Naive B cell (primary cell): ENCODE data around the gene HELLS. TPM values are rescaled to one million over a fixed set of nuclear protein-coding genes. Genes with fewer than 3 reads are reported as not detected.
"Not testable (repeated sequence)": the region's sequence is repeated elsewhere in the genome, so short reads cannot be mapped to it uniquely, and the experiment has no call there.

Source experiments
- ATAC-seq, 2 donors: fragments of 150-1000 bp; cut with Tn5 transposase; 2 replicates each; pipeline ENCODE4 v1.10.0; 2021; ENCODE audit warnings: low read depth in 2 of 2, mild to moderate bottlenecking in 2 of 2, moderate library complexity in 2 of 2
- DNase-seq: peaks from one replicate; pipeline ENCODE4 v3.0.0; 2022
- H3K27ac Mint-ChIP-seq, 6 donors: one replicate each; pipeline ENCODE4 v1.8.0; 2020 to 2022; ENCODE audit warnings: mild to moderate bottlenecking in 6 of 6, mixed read lengths in 6 of 6, moderate library complexity in 5 of 6, inconsistent platforms in 2 of 6
- H3K27me3 Mint-ChIP-seq, 3 donors: one replicate each; pipeline ENCODE4 v1.8.0; 2021 to 2022; ENCODE audit warnings: mixed read lengths in 3 of 3, mild to moderate bottlenecking in 1 of 3
- H3K36me3 Mint-ChIP-seq, 2 donors: one replicate each; pipeline ENCODE4 v1.8.0; 2020 to 2022; ENCODE audit warnings: mixed read lengths in 2 of 2, inconsistent platforms in 1 of 2, mild to moderate bottlenecking in 1 of 2
- H3K4me1 Mint-ChIP-seq, 3 donors: one replicate each; pipeline ENCODE4 v1.8.0; 2020 to 2022; ENCODE audit warnings: mixed read lengths in 3 of 3, inconsistent platforms in 1 of 3, mild to moderate bottlenecking in 1 of 3, moderate library complexity in 1 of 3
- H3K4me3 Mint-ChIP-seq, 8 donors: one replicate each; pipeline ENCODE4 v1.8.0; 2020 to 2022; ENCODE audit warnings: mild to moderate bottlenecking in 8 of 8, mixed read lengths in 8 of 8, moderate library complexity in 8 of 8, inconsistent platforms in 2 of 8
- H3K9me3 Mint-ChIP-seq, 7 donors: one replicate each; pipeline ENCODE4 v1.8.0; 2020 to 2022; ENCODE audit warnings: mixed read lengths in 7 of 7, mild to moderate bottlenecking in 5 of 7, inconsistent platforms in 2 of 7, moderate library complexity in 1 of 7
- polyA plus RNA-seq, 6 donors: library from polyadenylated mRNA; unstranded; fragments of 300-500 nt; fragmentation: Illumina TruSeq; gene quantifications; one replicate each; pipeline ENCODE4 v1.2.3, GENCODE V29; 2021; ENCODE audit warnings: low read depth in 6 of 6

HELLS gene
- polyA plus RNA-seq: 10 to 100 TPM in 1 of 6 donors, 1 to 10 TPM in 4, under 1 TPM in 1; 0.41 to 10.0 (median 6.7) TPM

DNA sequence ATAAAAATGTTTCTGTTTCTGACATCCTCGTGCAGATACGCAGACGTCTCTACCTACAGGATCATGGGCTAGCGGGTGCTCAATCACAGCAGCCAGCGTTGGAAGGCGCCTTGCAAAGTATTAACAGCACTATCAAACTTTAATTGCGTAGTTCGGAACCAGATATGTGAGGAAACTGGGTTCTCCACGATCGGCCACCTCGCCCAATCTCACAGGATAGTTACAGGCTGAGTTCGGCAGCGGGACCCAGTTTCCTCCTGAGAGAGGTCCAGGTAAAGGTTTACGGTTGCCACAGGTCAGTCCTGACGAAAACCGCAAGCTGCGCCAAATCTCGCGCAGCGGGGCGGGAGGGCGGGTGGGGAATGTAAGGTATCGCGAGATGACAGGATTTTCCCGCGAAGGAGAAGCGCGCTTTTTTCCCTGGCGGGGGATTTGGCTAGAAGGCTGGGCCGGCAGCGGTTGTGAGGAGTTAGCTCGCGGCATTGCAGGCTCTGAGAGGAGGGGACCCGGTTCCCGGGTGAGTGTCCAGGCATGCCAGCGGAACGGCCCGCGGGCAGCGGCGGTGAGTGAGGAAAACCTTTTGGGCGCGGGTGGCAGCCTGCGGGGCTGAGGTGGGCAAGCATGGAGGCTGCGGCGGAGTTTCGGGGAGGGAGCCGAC is at the start of gene HELLS:
HELLS (plus strand) TSS at position 398 of the 658 bp plus-strand sequence; CDS start at position 532, 134 bp downstream.
- H3K36me3 Mint-ChIP-seq: peaks cover 0 to 9% of the 10 kb centered on the region in 2 donors
- peaks cover 0 to 11% (median 0%) of the 10 kb centered on the region in 3 donors for H3K27me3 Mint-ChIP-seq
- peak within 1 kb of the TSS; percentile 91 to 100 (median 99) for H3K4me3 Mint-ChIP-seq
- ATAC-seq: peak; percentile 75
- H3K27ac Mint-ChIP-seq: peak within 1 kb of the TSS; percentile 87 to 96 (median 90)
- H3K4me1 Mint-ChIP-seq: peaks cover 20 to 26% (median 23%) of the 10 kb centered on the region in 3 donors
- DNase-seq: peak; percentile 57
- peaks cover 0 to 2% (median 0%) of the 10 kb centered on the region in 7 donors for H3K9me3 Mint-ChIP-seq

GRCh38 chr10:94496010-94496409 is 49.6 kb upstream of the HELLS start:
- Mint-ChIP-seq H3K4me1 (peaks cover 0 to 12% (median 0%) of the 10 kb centered on the region in 3 donors), H3K27me3 (no peaks in the 10 kb centered on the region), H3K36me3 (no peaks in the 10 kb centered on the region), H3K9me3 (no peaks in the 10 kb centered on the region), H3K27ac (peak overlapping the region in 1 of 6 donors; percentile 61), H3K4me3 (no peak overlapping the region)
- no peak for ATAC-seq
- DNase-seq: no peak

- DNase-seq (no peak), ATAC-seq (no peak)
- Mint-ChIP-seq H3K4me1 (peaks cover 0 to 12% (median 0%) of the 10 kb centered on the region in 3 donors), H3K9me3 (no peaks in the 10 kb centered on the region), H3K36me3 (no peaks in the 10 kb centered on the region), H3K4me3 (peak overlapping the region in 1 of 8 donors; percentile 17), H3K27me3 (no peaks in the 10 kb centered on the region), H3K27ac (no peak overlapping the region)
Observed at GRCh38 chr10:94496646-94497045, 48.9 kb upstream of the HELLS start.

GRCh38 chr10:94500063-94500462 is 45.5 kb upstream of the HELLS start:
- peaks cover 0 to 10% (median 0%) of the 10 kb centered on the region in 3 donors for H3K4me1 Mint-ChIP-seq
- no peak for DNase-seq
- no peak overlapping the region for H3K4me3 Mint-ChIP-seq
- no peaks in the 10 kb centered on the region for H3K36me3 Mint-ChIP-seq
- no peak for ATAC-seq
- no peaks in the 10 kb centered on the region for H3K9me3 Mint-ChIP-seq
- H3K27me3 Mint-ChIP-seq: no peaks in the 10 kb centered on the region
- H3K27ac Mint-ChIP-seq: no peak overlapping the region

- Mint-ChIP-seq H3K27ac (no peak overlapping the region), H3K4me3 (no peak overlapping the region), H3K4me1 (no peaks in the 10 kb centered on the region), H3K27me3 (no peaks in the 10 kb centered on the region), H3K9me3 (no peaks in the 10 kb centered on the region), H3K36me3 (no peaks in the 10 kb centered on the region)
- DNase-seq: no peak
- ATAC-seq: no peak
Observed at GRCh38 chr10:94521276-94522250, 24.0 kb upstream of the HELLS start.

- Mint-ChIP-seq H3K9me3 (no peaks in the 10 kb centered on the region), H3K4me3 (no peak overlapping the region), H3K27me3 (peaks cover 0 to 6% (median 0%) of the 10 kb centered on the region in 3 donors), H3K27ac (no peak overlapping the region), H3K4me1 (no peaks in the 10 kb centered on the region), H3K36me3 (no peaks in the 10 kb centered on the region)
- ATAC-seq: no peak
- DNase-seq: no peak
Observed at GRCh38 chr10:94524146-94524545, 21.4 kb upstream of the HELLS start.

DNA sequence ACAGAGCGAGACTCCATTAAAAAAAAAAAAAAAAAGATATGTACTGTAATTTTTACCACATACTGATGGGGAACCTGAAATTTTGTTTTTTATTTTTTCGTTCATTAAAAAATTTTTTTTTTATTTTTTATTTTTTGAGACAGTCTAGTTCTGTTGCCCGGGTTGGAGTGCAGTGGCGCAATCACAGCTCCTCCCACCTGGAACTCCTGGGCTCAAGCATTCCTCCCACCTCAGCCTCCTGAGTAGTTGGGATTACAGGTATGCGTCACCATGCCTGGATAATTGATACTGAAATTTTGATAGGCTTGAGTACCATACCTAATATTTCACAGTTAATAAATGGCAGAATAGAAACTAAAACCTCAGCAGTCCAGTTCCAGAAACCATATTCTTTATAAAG is 20.9 kb upstream of the HELLS start:
- H3K4me3 Mint-ChIP-seq: no peak overlapping the region
- H3K27me3 Mint-ChIP-seq: peaks cover 0 to 6% (median 0%) of the 10 kb centered on the region in 3 donors
- no peak overlapping the region for H3K27ac Mint-ChIP-seq
- DNase-seq (no peak), ATAC-seq (no peak)
- H3K4me1 Mint-ChIP-seq: no peaks in the 10 kb centered on the region
- H3K36me3 Mint-ChIP-seq: no peaks in the 10 kb centered on the region
- H3K9me3 Mint-ChIP-seq: no peaks in the 10 kb centered on the region

DNA sequence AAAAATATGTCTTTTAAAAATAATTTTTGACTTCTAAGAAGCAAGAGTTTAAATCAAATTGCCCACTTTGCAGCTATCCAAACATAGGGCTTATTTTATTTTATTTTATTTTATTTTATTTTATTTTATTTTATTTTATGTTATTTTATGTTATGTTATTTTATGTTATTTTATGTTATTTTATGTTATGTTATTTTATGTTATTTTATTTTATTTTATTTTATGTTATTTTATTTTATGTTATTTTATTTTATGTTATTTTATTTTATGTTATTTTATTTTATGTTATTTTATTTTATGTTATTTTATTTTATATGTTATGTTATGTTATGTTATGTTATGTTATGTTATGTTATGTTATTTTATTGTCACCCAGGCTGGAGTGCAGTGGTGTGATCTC is 14.0 kb upstream of the HELLS start:
- H3K36me3 Mint-ChIP-seq, H3K9me3 Mint-ChIP-seq, H3K4me1 Mint-ChIP-seq, H3K27me3 Mint-ChIP-seq, H3K27ac Mint-ChIP-seq, DNase-seq, H3K4me3 Mint-ChIP-seq, ATAC-seq: not testable (repeated sequence)

- no peaks in the 10 kb centered on the region for H3K4me1 Mint-ChIP-seq
Observed at GRCh38 chr10:94533027-94533426, 12.6 kb upstream of the HELLS start.

GRCh38 chr10:94542282-94542681 is 3.3 kb upstream of the HELLS start:
- DNase-seq, H3K36me3 Mint-ChIP-seq, ATAC-seq, H3K9me3 Mint-ChIP-seq, H3K27ac Mint-ChIP-seq: not testable (repeated sequence)
- Mint-ChIP-seq H3K4me3 (peak overlapping the region in 1 of 8 donors; percentile 72), H3K4me1 (peaks cover 20 to 26% (median 23%) of the 10 kb centered on the region in 3 donors), H3K27me3 (peaks cover 0 to 11% (median 0%) of the 10 kb centered on the region in 3 donors)

More at GRCh38 chr10:94533027-94533426, 12.6 kb upstream of the HELLS start:
- ATAC-seq (no peak), DNase-seq (no peak)
- Mint-ChIP-seq H3K9me3 (no peaks in the 10 kb centered on the region), H3K27me3 (peaks cover 0 to 3% (median 0%) of the 10 kb centered on the region in 3 donors), H3K4me3 (no peak overlapping the region), H3K36me3 (peaks cover 0 to 4% of the 10 kb centered on the region in 2 donors), H3K27ac (no peak overlapping the region)

DNA sequence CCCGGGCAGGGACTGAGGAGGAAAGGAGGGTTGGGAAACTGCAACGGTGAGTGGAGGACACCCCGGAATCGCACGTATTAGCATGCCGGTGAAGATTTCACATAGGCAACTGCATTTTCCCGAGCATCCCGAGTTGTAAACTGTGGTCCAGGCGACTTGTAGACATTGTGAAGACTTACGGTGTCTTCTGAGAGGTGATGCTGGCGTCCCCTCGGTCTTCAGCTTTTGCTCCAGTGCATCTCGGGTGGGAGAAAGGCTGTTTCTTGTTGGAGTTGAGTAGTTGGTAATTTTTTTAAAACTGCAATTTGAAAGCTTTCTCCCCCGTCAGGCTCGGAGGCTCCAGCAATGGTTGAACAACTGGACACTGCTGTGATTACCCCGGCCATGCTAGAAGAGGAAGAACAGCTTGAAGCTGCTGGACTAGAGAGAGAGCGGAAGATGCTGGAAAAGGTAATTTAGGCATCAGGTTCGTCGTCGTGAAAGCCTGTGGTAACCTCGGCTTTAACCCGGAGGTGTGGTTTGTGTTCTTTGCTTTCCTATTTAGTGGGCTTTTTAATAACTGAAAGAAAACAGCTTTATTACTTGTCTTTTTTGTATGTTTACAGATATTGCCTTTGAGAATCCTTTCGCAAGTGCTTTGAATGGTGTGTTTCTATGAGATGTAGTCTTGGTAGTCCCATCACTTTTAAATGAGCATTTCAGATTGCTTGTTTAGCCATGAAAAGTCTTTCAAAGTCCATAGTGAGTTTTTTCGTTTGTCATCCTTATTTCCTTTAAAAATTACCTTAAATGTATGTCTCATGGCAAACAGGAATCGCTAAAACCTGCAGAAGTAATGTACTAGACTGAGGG is 687 bp downstream of the HELLS start:
- Mint-ChIP-seq H3K9me3 (peaks cover 0 to 2% (median 0%) of the 10 kb centered on the region in 7 donors), H3K27ac (peak overlapping the region; percentile 60 to 95 (median 90)), H3K27me3 (peaks cover 0 to 9% (median 0%) of the 10 kb centered on the region in 3 donors), H3K36me3 (peaks cover 0 to 9% of the 10 kb centered on the region in 2 donors), H3K4me3 (peak overlapping the region; percentile 91 to 100 (median 99)), H3K4me1 (peaks cover 20 to 26% (median 23%) of the 10 kb centered on the region in 3 donors)
- DNase-seq (peak; percentile 5), ATAC-seq (peak in 1 of 2 donors; percentile 3)

DNA sequence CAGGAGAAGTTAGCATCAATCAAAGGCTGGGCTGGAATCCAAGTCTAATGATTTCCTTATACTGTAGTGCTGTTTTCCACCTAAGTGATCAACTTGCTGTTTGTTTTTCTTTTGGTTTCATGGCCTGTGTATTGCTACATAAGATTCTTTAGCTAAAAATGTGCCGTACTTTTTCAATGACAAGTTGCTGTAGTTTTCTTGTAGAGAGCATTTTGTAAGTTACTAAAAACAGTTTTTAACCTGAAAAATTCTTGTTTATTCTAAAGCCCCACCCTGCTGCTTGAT is 1.3 kb downstream of the HELLS start:
- ATAC-seq: no peak
- DNase-seq: no peak
- peaks cover 0 to 2% (median 0%) of the 10 kb centered on the region in 7 donors for H3K9me3 Mint-ChIP-seq
- peaks cover 20 to 26% (median 23%) of the 10 kb centered on the region in 3 donors for H3K4me1 Mint-ChIP-seq
- peak overlapping the region in 2 of 6 donors; percentile 36 to 87 for H3K27ac Mint-ChIP-seq
- peaks cover 0 to 5% (median 0%) of the 10 kb centered on the region in 3 donors for H3K27me3 Mint-ChIP-seq
- H3K36me3 Mint-ChIP-seq: peaks cover 0 to 9% of the 10 kb centered on the region in 2 donors
- peak overlapping the region in 6 of 8 donors; percentile 91 to 100 (median 100) for H3K4me3 Mint-ChIP-seq

DNA sequence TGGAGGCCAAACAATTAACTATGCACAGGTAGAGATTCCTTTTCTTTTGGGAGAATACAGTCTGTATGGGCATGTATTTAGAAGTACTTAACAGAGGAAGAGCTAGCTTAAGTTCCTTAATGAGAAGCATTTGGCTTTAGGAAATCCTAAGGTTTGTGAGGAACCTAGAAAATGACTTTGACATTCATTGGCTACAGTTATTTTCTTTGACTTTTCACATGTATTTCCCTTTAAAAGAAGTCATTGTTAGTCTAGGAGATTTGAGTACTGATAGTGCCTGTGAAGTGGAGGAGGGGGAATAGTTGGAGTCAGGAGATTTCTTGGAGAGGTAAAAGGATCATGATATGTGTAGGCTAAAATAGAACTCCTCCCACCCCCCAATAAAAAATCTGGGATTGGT is 3.6 kb downstream of the HELLS start:
- no peak for ATAC-seq
- H3K4me3 Mint-ChIP-seq: peak overlapping the region in 2 of 8 donors; percentile 16 to 52
- no peaks in the 10 kb centered on the region for H3K27me3 Mint-ChIP-seq
- no peaks in the 10 kb centered on the region for H3K9me3 Mint-ChIP-seq
- H3K4me1 Mint-ChIP-seq: peaks cover 20 to 26% (median 23%) of the 10 kb centered on the region in 3 donors
- DNase-seq: no peak
- peak overlapping the region in 1 of 6 donors; percentile 31 for H3K27ac Mint-ChIP-seq
- H3K36me3 Mint-ChIP-seq: peaks cover 0 to 9% of the 10 kb centered on the region in 2 donors
